ENCODE measurements around the gene DSTN.

DNA sequence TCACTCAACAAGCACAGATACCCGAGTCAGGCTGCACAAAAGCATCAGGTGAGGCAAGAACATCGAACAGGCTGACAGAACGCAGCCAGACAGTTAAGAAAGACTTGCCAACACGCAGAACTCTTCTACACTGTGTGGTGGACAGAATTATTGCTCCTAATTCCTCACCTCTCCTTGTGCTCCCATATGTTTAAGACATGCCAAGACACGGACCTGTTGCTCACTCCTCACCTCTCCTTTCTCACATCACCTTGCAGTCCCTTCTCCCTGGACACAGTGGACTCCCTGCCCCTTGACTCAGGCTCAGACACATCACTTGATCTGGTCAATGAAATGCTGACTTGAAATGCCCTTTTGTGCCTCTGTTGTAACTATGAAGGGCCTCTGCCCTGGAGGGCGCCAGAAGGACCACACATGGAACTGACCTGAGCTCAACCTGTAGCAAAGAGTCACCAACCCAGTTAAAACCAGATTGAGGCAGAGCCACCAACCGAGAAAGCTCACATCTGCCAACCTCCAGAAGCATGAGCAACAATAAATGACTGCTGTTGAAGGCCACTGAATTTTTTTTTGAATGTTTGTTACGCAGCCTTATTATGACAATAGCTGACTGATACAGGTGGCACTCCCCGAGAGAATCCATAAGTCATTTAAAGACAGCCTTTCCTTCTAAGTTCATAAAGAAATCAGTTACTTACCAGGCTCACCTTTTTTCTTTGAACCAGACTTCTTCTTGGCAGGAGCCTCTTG, 88.2 kb downstream of the DSTN start:
- no peak for TF ChIP-seq CTCF (conservative IDR thresholded peaks at IDR 0.05; ENCODE audit: low read depth in 2 of 2)
- TF ChIP-seq EZH2 (IDR thresholded peaks at IDR 0.05; ENCODE audit: low read depth, unreplicated experiment), result no peak
- no peak for TF ChIP-seq JUNB (IDR thresholded peaks at IDR 0.05; ENCODE audit: unreplicated experiment)
- TF ChIP-seq POLR2AphosphoS5 (IDR thresholded peaks at IDR 0.05; ENCODE audit: low read depth), result no peak
- no peak for TF ChIP-seq REST (IDR thresholded peaks at IDR 0.05; ENCODE audit: unreplicated experiment)
- TF ChIP-seq ZNF331 (CRISPR knock-in tag; IDR thresholded peaks at IDR 0.05; ENCODE audit: low read depth), result no peak

Data from GM23338 (cell line).